NCI-H460 (cell line): Measurements from ENCODE around the gene BAIAP2L1. TPM values are rescaled to one million over a fixed set of nuclear protein-coding genes. Genes with fewer than 3 reads are reported as not detected.
"Not testable (repeated sequence)": the region's sequence is repeated elsewhere in the genome, so short reads cannot be mapped to it uniquely, and the experiment has no call there.

ENCODE experiments used
- DNase-seq: peaks from one replicate; pipeline ENCODE4 v3.0.0-alpha.2; 2016; ENCODE audit warnings: low read depth; ENCODE audit errors: extremely low read depth
- total RNA-seq: library from RNA; depleted of rRNA; stranded (reverse); fragments of >200 nt; shearing (Covaris generic); gene quantifications from 2 replicates; pipeline ENCODE4 v1.2.3, GENCODE V29; 2014

Gene BAIAP2L1
- total RNA-seq, 1 experiment from 2014 or later, result 29.9 TPM

DNA sequence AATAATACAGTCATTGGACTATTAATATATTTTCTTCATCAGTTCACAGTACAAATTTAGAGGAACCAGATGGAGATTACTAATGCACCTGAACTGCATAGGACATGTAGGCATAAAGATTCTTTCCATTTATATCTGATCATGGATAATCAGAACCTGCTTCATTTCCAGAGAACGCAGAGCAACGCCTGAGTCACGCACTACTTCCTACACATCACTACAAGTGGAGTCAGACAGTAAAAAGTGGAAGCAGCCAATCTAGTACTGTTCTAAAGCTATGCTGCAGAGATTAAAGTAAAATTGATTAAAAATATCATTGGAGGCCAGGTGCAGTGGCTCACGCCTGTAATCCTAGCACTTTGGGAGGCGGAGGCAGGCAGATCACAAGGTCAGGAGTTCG lies 76.1 kb downstream of the BAIAP2L1 start:
- DNase-seq, result no peak

DNA sequence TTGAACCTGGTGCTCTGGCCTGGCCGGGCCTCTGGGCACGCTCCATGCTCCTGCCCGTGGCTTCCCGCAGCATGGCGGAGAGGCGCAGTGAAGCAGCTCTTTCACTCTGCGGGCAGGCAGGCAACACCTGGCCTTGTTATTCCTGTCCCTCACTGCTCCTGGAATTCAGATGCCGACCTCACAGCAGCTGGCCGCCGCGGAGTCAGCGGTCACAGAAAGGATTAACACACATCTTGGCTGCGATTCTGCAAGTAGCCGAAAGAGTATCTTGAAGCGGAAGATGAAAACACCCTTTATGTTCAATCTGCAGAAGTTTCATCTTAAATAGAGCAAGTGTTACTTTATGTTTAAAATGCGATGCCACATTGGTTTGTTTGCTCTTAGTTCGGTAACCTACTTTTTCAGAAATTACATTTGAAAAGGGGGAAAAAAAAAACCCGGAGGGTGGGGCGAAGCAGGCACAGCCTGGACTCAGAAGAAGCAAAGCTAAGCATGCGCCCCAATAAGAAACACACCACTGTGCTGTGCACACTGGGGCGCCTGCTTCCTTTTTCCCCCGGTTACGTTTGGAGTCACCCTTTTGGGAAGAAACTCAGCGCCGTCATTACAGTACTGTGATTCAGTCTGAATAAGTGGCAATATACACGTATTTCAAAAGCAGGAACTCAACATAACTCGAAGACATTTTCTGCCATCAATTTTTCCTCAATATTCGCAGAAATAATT lies 77.1 kb downstream of the BAIAP2L1 start:
- no peak for DNase-seq

DNA sequence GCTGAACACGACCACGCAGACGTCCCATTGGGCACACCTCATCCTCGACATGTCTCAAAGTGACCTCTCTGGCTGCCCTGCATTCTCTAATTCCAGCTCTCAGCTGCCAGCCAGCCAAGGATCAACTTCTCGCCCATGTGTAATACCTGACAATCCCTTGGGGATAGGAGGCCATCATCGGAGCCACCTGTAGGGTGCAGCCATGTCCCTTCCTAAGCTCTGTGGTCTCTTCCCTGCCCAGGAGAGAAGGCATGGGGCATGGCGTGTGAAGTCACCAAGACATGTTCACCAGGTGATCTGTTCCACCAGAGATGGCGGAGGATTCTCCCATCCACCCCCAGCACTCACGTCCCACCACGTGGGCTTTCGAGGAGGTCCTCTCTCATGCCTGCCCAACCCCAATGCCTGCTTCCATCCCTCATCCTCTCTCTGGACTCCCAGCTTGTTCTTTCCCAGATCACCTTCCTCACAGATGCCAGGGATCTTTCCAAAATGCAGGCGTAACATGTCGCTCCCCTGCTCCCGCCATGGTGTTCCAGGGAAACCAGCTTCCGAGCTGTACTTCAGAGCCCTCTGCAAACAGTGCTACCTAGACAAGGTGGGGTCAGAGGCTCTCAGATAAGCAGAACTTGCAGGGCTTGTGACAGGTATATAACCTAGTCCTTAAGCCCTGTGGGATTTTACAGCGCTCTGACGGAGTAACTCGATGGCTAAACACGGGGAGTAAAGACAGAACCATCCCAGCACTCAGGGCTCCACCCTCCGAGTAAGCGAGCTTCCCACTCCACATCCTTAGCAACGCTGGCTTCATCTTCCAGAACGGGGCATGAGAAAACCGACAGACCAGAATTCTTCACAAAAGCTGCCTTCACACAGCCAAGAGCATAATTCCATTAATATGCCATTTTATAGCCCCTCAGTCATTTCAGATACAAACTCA lies 78.3 kb downstream of the BAIAP2L1 start:
- DNase-seq, result no peak

DNA sequence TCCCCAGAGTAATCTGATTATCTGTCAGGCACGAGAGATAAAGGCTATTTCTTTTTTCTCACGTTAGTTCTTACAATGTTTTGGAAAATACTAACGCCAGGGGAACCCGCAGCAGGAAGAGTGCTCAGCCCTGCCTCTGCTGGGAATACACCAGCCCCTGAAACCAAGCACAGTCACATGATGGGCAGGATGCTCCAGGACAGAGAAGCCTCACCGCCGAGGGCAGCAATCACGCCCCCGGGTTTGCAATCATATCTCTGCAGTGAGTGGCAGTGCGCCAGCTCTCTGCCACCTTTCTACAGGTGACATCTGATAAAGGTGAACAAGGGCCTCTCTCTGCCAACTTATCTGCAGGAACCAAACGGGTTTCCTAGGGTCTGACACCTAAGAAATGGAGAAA lies 79.6 kb downstream of the BAIAP2L1 start:
- DNase-seq, result no peak

DNA sequence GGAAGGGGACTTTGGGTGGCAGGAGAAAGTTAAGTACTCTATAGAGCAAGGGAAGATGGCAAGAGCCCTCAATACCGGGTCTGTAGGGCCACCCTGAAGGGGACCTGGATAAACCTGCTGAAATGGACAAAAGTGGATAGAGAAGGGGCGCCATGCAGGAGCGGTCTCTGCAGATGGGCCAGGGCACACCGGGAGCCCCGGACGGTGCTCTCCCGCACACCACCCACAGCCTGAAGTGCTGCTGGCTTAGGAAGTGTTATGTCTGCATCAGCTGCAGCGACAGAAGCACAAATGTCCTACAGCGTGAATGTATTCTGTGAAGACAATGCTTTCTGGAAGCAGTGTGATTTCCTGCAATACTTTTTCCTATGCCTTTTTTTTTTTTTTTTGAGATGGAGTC lies 81.7 kb downstream of the BAIAP2L1 start:
- no peak for DNase-seq

DNA sequence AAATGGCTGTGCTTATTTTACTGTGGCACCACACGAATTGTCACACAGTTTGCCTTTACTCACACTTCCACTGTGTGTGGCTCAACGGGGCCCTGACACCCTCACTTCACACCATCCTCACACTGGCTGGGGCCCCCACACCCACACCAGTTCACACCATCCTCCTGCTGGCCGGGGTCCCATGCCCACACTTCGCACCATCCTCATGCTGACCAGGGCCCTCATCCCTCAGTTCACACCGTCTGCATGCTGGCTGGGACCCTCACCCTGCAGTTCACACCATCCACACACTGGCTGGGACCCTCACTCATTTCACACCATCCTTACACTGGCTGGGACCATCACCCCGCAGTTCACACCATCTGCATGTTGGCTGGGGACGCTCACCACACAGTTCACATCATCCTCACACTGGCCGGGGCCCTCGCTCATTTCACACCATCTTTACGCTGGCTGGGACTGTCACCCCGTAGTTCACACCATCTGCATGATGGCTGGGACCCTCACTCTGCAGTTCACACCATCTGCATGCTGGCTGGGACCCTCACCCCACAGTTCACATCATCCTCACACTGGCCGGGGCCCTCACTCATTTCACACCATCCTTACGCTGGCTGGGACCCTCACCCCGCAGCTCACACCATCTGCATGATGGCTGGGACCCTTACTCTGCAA lies 83.4 kb downstream of the BAIAP2L1 start:
- no peak for DNase-seq

DNA sequence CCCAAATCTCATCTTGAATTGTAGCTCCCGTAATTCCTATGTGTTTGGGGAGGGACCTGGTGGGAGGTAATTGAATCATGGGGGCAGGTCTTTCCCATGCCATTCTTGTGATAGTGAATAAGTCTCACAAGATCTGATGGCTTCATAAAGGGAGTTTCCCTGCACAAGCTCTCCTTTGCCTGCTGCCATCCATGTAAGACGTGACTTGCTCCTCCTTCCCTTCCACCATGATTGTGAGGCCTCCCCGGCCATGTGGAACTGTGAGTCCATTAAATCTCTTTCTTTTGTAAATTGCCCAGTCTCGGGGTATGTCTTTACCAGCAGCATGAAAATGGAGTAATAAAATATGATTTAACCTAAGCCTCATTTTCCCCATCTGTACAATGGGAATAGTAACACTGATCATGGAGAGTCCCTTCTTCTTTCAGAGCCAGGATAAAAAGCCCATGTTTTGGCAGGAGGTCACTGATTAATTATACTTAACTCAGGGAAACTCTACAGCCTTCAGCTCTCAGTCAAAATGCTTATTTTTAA lies 84.8 kb downstream of the BAIAP2L1 start:
- DNase-seq, result not testable (repeated sequence)

DNA sequence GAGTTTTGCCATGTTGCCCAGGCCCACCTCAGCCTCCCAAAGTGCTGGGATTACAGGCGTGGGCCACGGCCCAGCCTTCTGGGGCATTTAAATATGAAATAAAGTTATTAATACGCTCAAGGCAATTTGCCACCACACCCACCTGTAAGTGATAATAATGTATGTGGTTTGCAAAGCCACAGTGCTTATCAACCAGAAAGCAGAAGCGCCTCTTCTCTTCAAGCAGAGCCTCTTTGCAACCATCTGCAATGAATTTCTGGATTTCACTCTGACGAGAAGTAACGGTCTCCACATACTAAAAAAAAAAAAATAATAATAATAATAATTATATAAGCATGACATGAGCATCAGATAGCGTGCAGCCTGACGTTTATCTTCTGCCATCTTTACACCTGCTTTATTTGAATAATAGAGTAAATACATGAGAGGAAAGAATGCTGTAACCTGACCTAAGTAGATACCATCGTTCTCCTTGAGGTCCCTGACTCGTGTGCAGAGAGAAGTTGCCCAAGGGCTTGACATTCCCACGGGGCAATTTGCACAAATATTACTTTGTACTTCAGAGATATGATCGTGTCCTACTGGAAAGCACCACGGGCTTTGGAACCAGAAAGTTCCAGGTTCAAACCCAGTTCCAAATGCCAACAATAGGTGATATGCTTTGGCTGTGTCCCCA lies 85.4 kb downstream of the BAIAP2L1 start:
- DNase-seq, result no peak

DNA sequence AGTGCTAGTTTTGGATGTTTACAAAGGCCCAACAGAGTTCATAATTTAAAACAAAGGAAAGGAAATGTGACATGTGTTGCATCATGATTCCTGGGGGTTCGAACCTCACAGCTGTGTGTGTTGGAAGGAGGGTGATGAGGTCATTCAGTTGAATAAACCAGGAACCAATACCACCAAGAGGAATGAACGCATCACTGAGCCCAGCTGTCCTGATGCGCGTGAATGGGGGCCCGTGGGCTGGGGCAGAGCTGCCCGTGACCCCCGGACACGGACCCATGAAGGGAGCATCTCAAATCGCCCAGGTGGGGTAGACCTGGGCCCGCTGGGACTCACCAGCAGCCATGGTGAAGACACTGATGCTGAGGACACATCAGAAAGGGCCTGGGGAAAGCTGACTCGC lies 86.4 kb downstream of the BAIAP2L1 start:
- no peak for DNase-seq

DNA sequence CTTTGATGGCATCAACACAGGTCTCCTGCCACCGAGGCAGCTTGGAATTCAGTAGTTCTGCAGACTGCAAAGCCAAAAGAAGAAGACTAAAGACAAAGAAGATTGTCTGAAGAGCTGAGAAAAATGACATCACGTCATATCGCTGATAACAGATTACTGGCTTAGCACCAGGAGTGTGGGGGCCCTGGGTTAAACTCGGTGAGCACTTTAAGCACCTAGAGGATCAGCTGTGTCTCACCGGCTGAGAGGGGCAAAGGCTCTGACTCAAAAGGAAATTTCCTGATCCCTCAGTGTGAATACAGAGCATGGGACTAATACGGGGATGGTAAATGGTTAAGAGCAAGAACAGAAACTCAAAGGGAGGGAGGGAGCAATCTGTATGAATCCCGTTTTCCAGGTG lies 88.7 kb downstream of the BAIAP2L1 start:
- no peak for DNase-seq

DNA sequence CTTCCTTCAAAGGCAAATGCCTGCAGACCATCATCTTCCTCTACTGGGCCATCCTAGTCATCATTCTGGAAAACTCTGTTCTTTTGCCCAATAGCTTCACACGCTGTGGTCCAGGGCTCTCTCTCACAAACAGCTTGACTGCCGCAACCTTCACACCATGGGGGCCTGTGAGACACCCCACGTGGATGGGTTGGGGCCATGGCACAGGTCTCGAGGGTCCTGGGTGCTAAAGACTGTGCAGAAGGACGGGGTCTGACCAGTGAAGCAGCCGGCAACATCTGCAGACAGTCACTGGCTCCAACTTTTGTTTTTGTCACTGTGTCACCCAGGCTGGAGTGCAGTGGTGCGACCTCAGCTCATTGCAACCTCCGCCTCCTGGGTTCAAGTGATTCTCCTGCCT lies 91.3 kb downstream of the BAIAP2L1 start:
- DNase-seq, result no peak

DNA sequence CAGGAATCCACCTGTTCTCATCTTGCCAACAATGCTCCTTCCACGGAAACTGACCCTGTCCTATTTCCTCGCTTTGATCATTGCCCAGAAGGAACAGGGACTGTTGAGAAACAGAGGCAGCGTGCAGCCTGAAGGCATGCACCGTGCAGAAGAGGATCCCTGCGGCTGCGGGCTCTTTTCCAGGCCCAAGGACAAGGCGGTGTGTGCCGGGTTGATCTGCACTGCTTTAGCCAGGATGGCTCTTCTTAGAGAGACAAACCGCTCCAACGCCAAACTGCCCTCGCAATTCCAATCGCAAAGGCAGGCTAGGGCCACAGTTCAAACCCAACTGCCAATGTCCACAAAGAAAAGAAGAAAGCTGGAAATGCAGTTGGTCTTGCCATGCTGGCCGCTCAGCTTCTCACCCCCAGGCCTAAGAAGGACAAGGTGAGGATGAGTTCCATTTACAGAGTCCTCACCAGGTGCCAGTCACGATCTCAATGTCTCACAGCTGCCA lies 92.9 kb downstream of the BAIAP2L1 start:
- no peak for DNase-seq

DNA sequence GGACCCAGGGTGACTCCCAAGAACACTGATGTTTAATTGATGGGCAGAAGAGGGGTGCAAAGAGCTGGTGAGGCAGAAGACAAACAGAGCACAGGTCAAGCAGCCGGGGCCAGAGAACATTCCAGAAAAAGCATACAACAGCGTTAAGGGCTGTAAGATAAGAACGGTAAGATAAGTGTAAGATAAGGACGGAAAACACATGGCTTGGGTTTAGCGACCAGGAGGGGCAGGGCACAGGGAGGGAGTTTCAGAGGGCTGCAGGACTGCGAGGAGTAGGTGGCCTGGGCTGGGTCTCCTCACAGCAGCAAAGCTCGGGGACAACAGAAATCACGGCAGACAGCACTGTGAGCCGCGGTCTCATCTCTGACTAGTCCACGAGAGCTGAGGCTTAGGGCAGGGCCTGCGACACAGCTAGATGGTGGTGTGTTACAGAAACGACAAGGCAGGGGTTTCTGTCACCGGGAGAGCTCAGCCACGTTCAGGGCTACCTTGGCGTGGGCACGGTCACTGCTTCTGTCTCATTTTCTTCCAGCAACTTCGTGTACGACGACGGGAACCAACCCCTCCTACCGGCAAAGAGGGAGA lies 94.8 kb downstream of the BAIAP2L1 start:
- no peak for DNase-seq

DNA sequence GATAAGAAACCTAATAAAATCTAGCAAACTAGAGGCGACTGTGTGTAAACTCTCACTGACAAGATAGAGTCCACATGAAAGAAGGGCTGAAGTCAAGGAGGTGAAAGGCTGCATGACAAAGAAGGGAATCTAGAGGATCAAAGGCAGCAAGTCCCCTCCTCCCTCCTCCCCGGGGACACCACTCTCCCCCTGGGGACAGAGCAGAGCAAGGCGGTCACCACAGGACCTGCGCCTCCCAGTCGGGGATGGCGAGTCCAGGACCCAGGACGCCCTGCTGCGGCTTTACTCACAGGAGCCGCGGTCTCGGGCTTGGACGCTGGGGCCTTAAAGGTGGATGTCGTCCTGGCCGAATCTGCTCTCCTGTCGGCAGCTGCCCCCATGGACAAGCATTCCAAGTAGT lies 97.0 kb downstream of the BAIAP2L1 start:
- no peak for DNase-seq

DNA sequence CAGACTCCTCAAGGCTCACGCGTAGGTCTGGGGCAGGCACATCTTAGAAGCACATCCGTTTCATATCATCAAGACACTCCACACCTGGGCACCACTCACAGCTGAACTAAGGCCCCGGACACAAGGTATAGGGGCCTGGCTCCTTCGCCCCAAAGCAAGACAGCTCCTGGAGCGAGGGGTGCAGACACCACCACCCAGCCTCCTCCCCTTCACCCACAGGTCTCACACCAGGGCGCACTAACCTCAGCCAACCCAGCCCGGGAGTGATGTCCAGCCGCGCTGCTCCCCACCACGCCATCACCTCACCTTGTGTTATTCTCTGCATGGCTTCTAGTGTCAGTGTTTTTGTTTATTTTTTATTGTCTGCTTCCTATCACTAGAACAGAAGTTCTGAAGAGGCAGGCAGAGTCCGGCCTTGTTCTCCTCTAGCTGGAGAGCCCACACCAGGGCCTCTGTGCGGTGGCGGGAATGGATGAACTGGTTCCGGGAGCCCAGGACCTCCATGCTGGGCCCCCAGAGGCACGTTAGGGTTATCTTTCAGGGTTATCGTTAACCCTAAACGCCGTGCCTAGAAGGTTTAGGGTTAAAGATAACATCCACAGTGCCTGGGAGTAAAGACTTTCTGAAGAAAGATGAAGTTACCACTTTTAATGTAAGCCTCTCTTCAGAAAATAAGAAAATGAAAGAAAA lies 97.6 kb downstream of the BAIAP2L1 start:
- no peak for DNase-seq

DNA sequence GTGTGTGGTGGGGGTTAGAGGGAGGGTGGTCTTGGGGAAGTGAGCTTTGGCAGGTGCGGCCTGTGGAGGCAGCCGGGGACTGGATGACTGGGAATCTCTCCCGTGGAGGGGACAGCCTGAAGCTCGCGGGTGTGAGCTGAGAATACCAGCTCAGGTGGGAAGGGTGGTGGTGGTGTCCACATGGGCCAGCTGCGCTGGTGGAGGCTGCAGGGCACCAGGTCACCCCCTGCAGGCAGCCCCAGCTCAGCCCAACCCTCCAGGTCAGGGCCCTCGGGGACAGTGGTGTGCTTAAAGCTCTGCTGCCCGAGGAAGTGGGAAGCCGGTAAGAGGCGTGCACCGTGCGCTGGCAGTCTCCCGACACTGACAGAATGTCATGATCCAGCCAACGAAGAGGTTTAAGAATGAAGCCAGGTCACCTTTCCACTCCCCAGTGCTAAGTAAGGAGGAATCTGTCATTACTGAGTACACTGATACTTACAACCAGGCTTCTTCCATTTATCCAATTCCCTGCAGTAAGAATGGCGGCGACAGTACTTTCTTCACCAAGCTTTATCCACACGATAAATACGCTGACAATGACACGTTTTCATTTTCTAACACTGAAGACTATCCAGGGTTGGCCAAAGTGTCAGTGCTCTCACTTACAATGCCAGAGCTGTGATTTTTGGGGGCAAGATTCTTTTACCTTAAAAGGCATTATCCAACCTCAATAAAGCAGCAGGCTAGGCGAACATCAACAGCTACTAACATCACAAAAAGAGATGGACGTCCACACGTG lies 99.0 kb downstream of the BAIAP2L1 start:
- no peak for DNase-seq

DNA sequence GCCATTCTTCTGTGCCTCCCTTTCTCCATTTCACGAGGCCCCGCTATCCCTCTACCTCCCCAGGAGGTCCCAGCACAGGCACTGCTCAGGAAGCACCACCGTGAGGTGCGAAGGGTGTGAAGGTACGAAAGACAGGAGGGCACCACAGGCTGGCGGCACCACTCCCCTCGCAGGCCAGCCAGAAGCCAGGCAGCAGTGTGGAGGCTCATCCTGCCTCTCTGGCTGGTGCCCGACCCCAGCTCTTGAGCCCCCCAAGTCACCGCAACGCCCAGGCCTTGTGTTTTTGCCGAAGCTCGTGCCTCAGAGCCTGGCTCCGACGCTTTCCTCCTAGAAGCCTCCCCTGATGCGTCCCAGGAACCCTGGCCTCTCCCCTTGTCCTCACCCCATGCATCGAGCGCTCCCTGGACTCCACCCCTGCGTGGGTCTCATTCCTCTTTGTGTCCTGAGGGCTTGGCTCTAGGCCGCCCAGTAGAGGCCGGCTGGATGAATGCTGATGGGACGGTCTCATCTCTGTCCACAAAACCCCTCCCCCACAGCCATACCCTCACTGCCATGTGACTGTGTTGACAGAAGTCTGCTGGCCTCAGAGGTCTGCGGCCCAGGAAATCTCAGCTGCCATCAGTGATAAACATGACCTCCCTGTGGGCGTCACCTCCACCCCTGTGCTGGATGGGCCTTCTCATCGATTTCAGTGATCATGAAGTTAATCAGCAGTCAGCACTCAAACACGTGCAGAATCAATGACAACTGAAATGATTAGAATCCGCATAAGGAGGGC lies 100.1 kb downstream of the BAIAP2L1 start:
- no peak for DNase-seq
